Measurements from ENCODE around the gene RAB35. TPM values are rescaled to one million over a fixed set of nuclear protein-coding genes. Genes with fewer than 3 reads are reported as not detected.

The RAB35 gene
- polyA plus RNA-seq, 1 donor from 2014 or later = 60.2 TPM

GRCh38 chr12:120067084-120067869, 49.3 kb downstream of the RAB35 start:
- TF ChIP-seq MXI1 (conservative IDR thresholded peaks at IDR 0.05; ENCODE audit: poor library complexity, severe bottlenecking) (no peak), EP300 (conservative IDR thresholded peaks at IDR 0.05; ENCODE audit: poor library complexity, severe bottlenecking) (peak; percentile 27)
- Histone ChIP-seq H3K4me3 (ENCODE audit: low read length) (no peak overlapping the region), H3K9me3 (ENCODE audit: low read length) (no peaks in the 10 kb centered on the region), H4K20me1 (ENCODE audit: insufficient read depth) (no peaks in the 10 kb centered on the region), H3K4me2 (ENCODE audit: low read length) (no peak overlapping the region), H3K9ac (ENCODE audit: low read length) (no peak overlapping the region), H3K27me3 (ENCODE audit: insufficient read depth, low read depth, low read length) (no peaks in the 10 kb centered on the region), H3K27ac (ENCODE audit: low read length) (no peak overlapping the region), H3K9me2 (ENCODE audit: insufficient read depth, low read length) (no peaks in the 10 kb centered on the region), H3K36me3 (ENCODE audit: insufficient read depth, low read length) (peaks cover 9% of the 10 kb centered on the region), H3K79me2 (replicated peaks; ENCODE audit: insufficient read depth, low read length) (no peaks in the 10 kb centered on the region), H3F3A (ENCODE audit: insufficient read depth, low read length, poor library complexity, severe bottlenecking) (no peaks in the 10 kb centered on the region), H2AFZ (ENCODE audit: low read depth, low read length) (no peak overlapping the region)

GRCh38 chr12:120066341-120066740, 50.2 kb downstream of the RAB35 start:
- Histone ChIP-seq H3K9me2 (ENCODE audit: insufficient read depth, low read length) (no peaks in the 10 kb centered on the region), H3K9me3 (ENCODE audit: low read length) (no peaks in the 10 kb centered on the region), H2AFZ (ENCODE audit: low read depth, low read length) (no peak overlapping the region), H3K79me2 (replicated peaks; ENCODE audit: insufficient read depth, low read length) (no peaks in the 10 kb centered on the region), H3F3A (ENCODE audit: insufficient read depth, low read length, poor library complexity, severe bottlenecking) (no peaks in the 10 kb centered on the region), H3K9ac (ENCODE audit: low read length) (no peak overlapping the region), H4K20me1 (ENCODE audit: insufficient read depth) (no peaks in the 10 kb centered on the region), H3K4me2 (ENCODE audit: low read length) (no peak overlapping the region), H3K27me3 (ENCODE audit: insufficient read depth, low read depth, low read length) (no peaks in the 10 kb centered on the region), H3K4me3 (ENCODE audit: low read length) (no peak overlapping the region), H3K36me3 (ENCODE audit: insufficient read depth, low read length) (peaks cover 7% of the 10 kb centered on the region), H3K27ac (ENCODE audit: low read length) (no peak overlapping the region)
- TF ChIP-seq EZH2 (IDR thresholded peaks at IDR 0.05; ENCODE audit: borderline replicate concordance, insufficient read depth, low read length, poor library complexity, severe bottlenecking) = no peak
- no peak for TF ChIP-seq POLR2AphosphoS5 (IDR thresholded peaks at IDR 0.05)
- no peak for TF ChIP-seq SMC3 (conservative IDR thresholded peaks at IDR 0.05; ENCODE audit: poor library complexity)
- TF ChIP-seq MXI1 (conservative IDR thresholded peaks at IDR 0.05; ENCODE audit: poor library complexity, severe bottlenecking) = no peak
- no peak for TF ChIP-seq CTCF (IDR thresholded peaks at IDR 0.05; ENCODE audit: poor library complexity, severe bottlenecking)
- TF ChIP-seq RAD21 (conservative IDR thresholded peaks at IDR 0.05) = no peak
- TF ChIP-seq TAF1 (IDR thresholded peaks at IDR 0.05; ENCODE audit: low read depth) = no peak
- TF ChIP-seq REST (IDR thresholded peaks at IDR 0.05; ENCODE audit: borderline replicate concordance) = no peak
- no peak for TF ChIP-seq EP300 (conservative IDR thresholded peaks at IDR 0.05; ENCODE audit: poor library complexity, severe bottlenecking)

All from neural cell (in vitro differentiated cells).